IgD-negative memory B cell (primary cell): Measurements from ENCODE around the gene ATXN3. TPM values are rescaled to one million over a fixed set of nuclear protein-coding genes. Genes with fewer than 3 reads are reported as not detected.
A peak's percentile ranks its signal among the peaks of the same experiment; 100 is the strongest.
"Not testable (repeated sequence)": the region's sequence is repeated elsewhere in the genome, so short reads cannot be mapped to it uniquely, and the experiment has no call there.

ENCODE experiments used
- H3K27ac Mint-ChIP-seq, 3 donors: one replicate each; pipeline ENCODE4 v1.8.0; 2020 to 2022; ENCODE audit warnings: mild to moderate bottlenecking in 3 of 3, mixed read lengths in 3 of 3, moderate library complexity in 1 of 3
- H3K27me3 Mint-ChIP-seq: one replicate; pipeline ENCODE4 v1.8.0; 2021; ENCODE audit warnings: mixed read lengths
- H3K36me3 Mint-ChIP-seq: one replicate; pipeline ENCODE4 v1.8.0; 2020; ENCODE audit warnings: mild to moderate bottlenecking, mixed read lengths
- H3K4me1 Mint-ChIP-seq, 3 donors: one replicate each; pipeline ENCODE4 v1.8.0; 2020 to 2022; ENCODE audit warnings: mixed read lengths in 3 of 3, mild to moderate bottlenecking in 1 of 3
- H3K4me3 Mint-ChIP-seq, 4 donors: one replicate each; pipeline ENCODE4 v1.8.0; 2020 to 2022; ENCODE audit warnings: mild to moderate bottlenecking in 4 of 4, mixed read lengths in 4 of 4, moderate library complexity in 3 of 4
- H3K9me3 Mint-ChIP-seq, 3 donors: one replicate each; pipeline ENCODE4 v1.8.0; 2020 to 2021; ENCODE audit warnings: mixed read lengths in 3 of 3, mild to moderate bottlenecking in 1 of 3
- polyA plus RNA-seq: library from polyadenylated mRNA; unstranded; fragments of 300-500 nt; fragmentation: Illumina TruSeq; gene quantifications from one replicate; pipeline ENCODE4 v1.2.3, GENCODE V29; 2021

The ATXN3 gene
- polyA plus RNA-seq, 1 donor from 2014 or later = 22.7 TPM

- Mint-ChIP-seq H3K4me3 (peak overlapping the region; percentile 91 to 100 (median 96)), H3K9me3 (no peaks in the 10 kb centered on the region), H3K36me3 (peaks cover 2% of the 10 kb centered on the region), H3K27ac (peak overlapping the region; percentile 64 to 97 (median 79)), H3K4me1 (peaks cover 26 to 38% (median 38%) of the 10 kb centered on the region in 3 donors), H3K27me3 (no peaks in the 10 kb centered on the region)
These were observed 564 bp downstream of the ATXN3 start for GRCh38 chr14:92105893-92106142.

- H3K9me3 Mint-ChIP-seq = no peaks in the 10 kb centered on the region
- H3K4me3 Mint-ChIP-seq = peak overlapping the region; percentile 91 to 100 (median 96)
- H3K4me1 Mint-ChIP-seq = peaks cover 31 to 42% (median 40%) of the 10 kb centered on the region in 3 donors
- peaks cover under 1% of the 10 kb centered on the region for H3K36me3 Mint-ChIP-seq
- peak overlapping the region; percentile 64 to 97 (median 79) for H3K27ac Mint-ChIP-seq
- H3K27me3 Mint-ChIP-seq = no peaks in the 10 kb centered on the region
These were observed 1.1 kb downstream of the ATXN3 start for GRCh38 chr14:92105073-92105892.

- Mint-ChIP-seq H3K4me3 (peak overlapping the region in 3 of 4 donors; percentile 46 to 91 (median 68)), H3K27me3 (no peaks in the 10 kb centered on the region), H3K9me3 (no peaks in the 10 kb centered on the region), H3K4me1 (peaks cover 33 to 49% (median 34%) of the 10 kb centered on the region in 3 donors), H3K36me3 (no peaks in the 10 kb centered on the region), H3K27ac (no peak overlapping the region)
These were observed 2.9 kb downstream of the ATXN3 start for GRCh38 chr14:92103363-92103989.

- Mint-ChIP-seq H3K27me3 (no peaks in the 10 kb centered on the region), H3K36me3 (peaks cover 2% of the 10 kb centered on the region), H3K4me1 (peaks cover 17 to 30% (median 23%) of the 10 kb centered on the region in 3 donors), H3K9me3 (no peaks in the 10 kb centered on the region), H3K27ac (peak overlapping the region in 1 of 3 donors; percentile 39), H3K4me3 (no peak overlapping the region)
These were observed 6.6 kb downstream of the ATXN3 start for GRCh38 chr14:92099802-92100201.

- no peaks in the 10 kb centered on the region for H3K27me3 Mint-ChIP-seq
- peaks cover 0 to 4% (median 0%) of the 10 kb centered on the region in 3 donors for H3K4me1 Mint-ChIP-seq
- no peaks in the 10 kb centered on the region for H3K9me3 Mint-ChIP-seq
- no peak overlapping the region for H3K4me3 Mint-ChIP-seq
- H3K27ac Mint-ChIP-seq = no peak overlapping the region
- peaks cover 8% of the 10 kb centered on the region for H3K36me3 Mint-ChIP-seq
These were observed 13.1 kb downstream of the ATXN3 start for GRCh38 chr14:92093320-92093719.

- peaks cover 0 to 4% (median 0%) of the 10 kb centered on the region in 3 donors for H3K4me1 Mint-ChIP-seq
- H3K4me3 Mint-ChIP-seq = no peak overlapping the region
- peaks cover 7% of the 10 kb centered on the region for H3K36me3 Mint-ChIP-seq
- no peak overlapping the region for H3K27ac Mint-ChIP-seq
- H3K9me3 Mint-ChIP-seq = no peaks in the 10 kb centered on the region
- H3K27me3 Mint-ChIP-seq = no peaks in the 10 kb centered on the region
These were observed 17.9 kb downstream of the ATXN3 start for GRCh38 chr14:92088494-92088893.

- Mint-ChIP-seq H3K9me3 (no peaks in the 10 kb centered on the region), H3K4me3 (no peak overlapping the region), H3K4me1 (no peaks in the 10 kb centered on the region), H3K36me3 (peaks cover 4% of the 10 kb centered on the region), H3K27ac (no peak overlapping the region), H3K27me3 (no peaks in the 10 kb centered on the region)
These were observed 31.8 kb downstream of the ATXN3 start for GRCh38 chr14:92074555-92074954.

GRCh38 chr14:92058006-92058917, 48.1 kb downstream of the ATXN3 start:
- Mint-ChIP-seq H3K27ac (no peak overlapping the region), H3K4me1 (no peaks in the 10 kb centered on the region), H3K27me3 (no peaks in the 10 kb centered on the region), H3K9me3 (no peaks in the 10 kb centered on the region), H3K4me3 (no peak overlapping the region), H3K36me3 (no peaks in the 10 kb centered on the region)

- H3K27ac Mint-ChIP-seq = no peak overlapping the region
- peaks cover 0 to 1% (median 0%) of the 10 kb centered on the region in 3 donors for H3K4me1 Mint-ChIP-seq
- no peaks in the 10 kb centered on the region for H3K27me3 Mint-ChIP-seq
- peaks cover 2 to 10% (median 4%) of the 10 kb centered on the region in 3 donors for H3K9me3 Mint-ChIP-seq
- H3K4me3 Mint-ChIP-seq = no peak overlapping the region
- H3K36me3 Mint-ChIP-seq = peaks cover 10% of the 10 kb centered on the region
These were observed 56.6 kb downstream of the ATXN3 start for GRCh38 chr14:92049781-92050180.

- H3K36me3 Mint-ChIP-seq, H3K4me1 Mint-ChIP-seq, H3K27me3 Mint-ChIP-seq: not testable (repeated sequence)
- peak overlapping the region in 2 of 4 donors; percentile 12 to 34 for H3K4me3 Mint-ChIP-seq
- peaks cover 2 to 10% (median 4%) of the 10 kb centered on the region in 3 donors for H3K9me3 Mint-ChIP-seq
- peak overlapping the region in 1 of 3 donors; percentile 77 for H3K27ac Mint-ChIP-seq
These were observed 57.2 kb downstream of the ATXN3 start for GRCh38 chr14:92049221-92049620.

GRCh38 chr14:92045904-92046303, 60.5 kb downstream of the ATXN3 start:
- H3K4me1 Mint-ChIP-seq, H3K36me3 Mint-ChIP-seq, H3K27ac Mint-ChIP-seq, H3K4me3 Mint-ChIP-seq, H3K27me3 Mint-ChIP-seq: not testable (repeated sequence)
- peaks cover 2 to 10% (median 4%) of the 10 kb centered on the region in 3 donors for H3K9me3 Mint-ChIP-seq

GRCh38 chr14:92041766-92042165, 64.6 kb downstream of the ATXN3 start:
- H3K9me3 Mint-ChIP-seq, H3K4me3 Mint-ChIP-seq, H3K36me3 Mint-ChIP-seq, H3K27ac Mint-ChIP-seq, H3K27me3 Mint-ChIP-seq: not testable (repeated sequence)
- peaks cover 25 to 31% (median 26%) of the 10 kb centered on the region in 3 donors for H3K4me1 Mint-ChIP-seq

- Mint-ChIP-seq H3K4me1 (peaks cover 25 to 31% (median 26%) of the 10 kb centered on the region in 3 donors), H3K27me3 (no peaks in the 10 kb centered on the region), H3K36me3 (peaks cover 2% of the 10 kb centered on the region), H3K9me3 (no peaks in the 10 kb centered on the region), H3K27ac (no peak overlapping the region), H3K4me3 (no peak overlapping the region)
These were observed 65.2 kb downstream of the ATXN3 start for GRCh38 chr14:92041203-92041602.

- Mint-ChIP-seq H3K4me1 (peaks cover 26 to 31% (median 28%) of the 10 kb centered on the region in 3 donors), H3K36me3 (peaks cover 2% of the 10 kb centered on the region), H3K27ac (peak overlapping the region; percentile 98 to 100 (median 98)), H3K4me3 (peak overlapping the region; percentile 98 to 100 (median 100)), H3K9me3 (no peaks in the 10 kb centered on the region), H3K27me3 (no peaks in the 10 kb centered on the region)
These were observed 65.8 kb downstream of the ATXN3 start for GRCh38 chr14:92040431-92041051.
